Astrocyte (in vitro differentiated cells and primary cell): ENCODE data around the gene ELAVL2. TPM values are rescaled to one million over a fixed set of nuclear protein-coding genes. Genes with fewer than 3 reads are reported as not detected.

ENCODE experiments used
- DNase-seq: peaks from one replicate; pipeline ENCODE4 v3.0.0-alpha.2; 2010; ENCODE audit warnings: low read depth
- FAIRE-seq: peaks from 2 replicates; lab custom pipeline; 2011; peaks lifted over from hg19 to GRCh38; lab: Jason Lieb, UNC
- H2AFZ ChIP-seq: 2 replicates; pipeline ENCODE4 v1.6.0; 2012; ENCODE audit warnings: low read depth, low read length, inconsistent platforms
- H3K27ac ChIP-seq: 2 replicates; pipeline ENCODE4 v1.5.1; 2011; ENCODE audit warnings: low read depth, low read length, inconsistent platforms
- H3K27me3 ChIP-seq: 2 replicates; pipeline ENCODE4 v1.6.0; 2011; ENCODE audit warnings: low read length, inconsistent platforms; ENCODE audit not compliant: insufficient read depth
- H3K36me3 ChIP-seq: 2 replicates; pipeline ENCODE4 v1.5.1; 2011; ENCODE audit warnings: low read length, inconsistent platforms; ENCODE audit not compliant: insufficient read depth
- H3K4me1 ChIP-seq: 2 replicates; pipeline ENCODE4 v1.5.1; 2011; ENCODE audit warnings: low read length, inconsistent platforms; ENCODE audit not compliant: insufficient read depth
- H3K4me2 ChIP-seq: 2 replicates; pipeline ENCODE4 v1.6.0; 2012; ENCODE audit warnings: low read length, inconsistent platforms
- H3K4me3 ChIP-seq: 2 replicates; pipeline ENCODE4 v1.5.1; 2011; ENCODE audit warnings: low read depth, mild to moderate bottlenecking, low read length, inconsistent platforms; ENCODE audit not compliant: insufficient read depth
- H3K79me2 ChIP-seq: 2 replicates; pipeline ENCODE4 v1.6.0; 2012; ENCODE audit warnings: mild to moderate bottlenecking, low read length, inconsistent platforms; ENCODE audit not compliant: insufficient read depth
- H3K9ac ChIP-seq: 2 replicates; pipeline ENCODE4 v1.6.0; 2012; ENCODE audit warnings: mild to moderate bottlenecking, low read length, inconsistent platforms
- H3K9me3 ChIP-seq: 2 replicates; pipeline ENCODE4 v1.5.1; 2012; ENCODE audit warnings: low read depth, mild to moderate bottlenecking, low read length, inconsistent platforms; ENCODE audit not compliant: insufficient read depth
- H4K20me1 ChIP-seq: 2 replicates; pipeline ENCODE4 v1.6.0; 2012; ENCODE audit warnings: low read length, inconsistent platforms; ENCODE audit not compliant: insufficient read depth
- H3K27ac Mint-ChIP-seq: one replicate; pipeline ENCODE4 v1.8.0; 2021; ENCODE audit warnings: mild to moderate bottlenecking, mixed read lengths; ENCODE audit not compliant: unreplicated experiment
- H3K27me3 Mint-ChIP-seq: one replicate; pipeline ENCODE4 v1.8.0; 2021; ENCODE audit warnings: low read depth, mixed read lengths; ENCODE audit not compliant: unreplicated experiment
- H3K36me3 Mint-ChIP-seq: one replicate; pipeline ENCODE4 v1.8.0; 2021; ENCODE audit warnings: low read depth, mixed read lengths; ENCODE audit not compliant: unreplicated experiment
- H3K4me1 Mint-ChIP-seq: one replicate; pipeline ENCODE4 v1.8.0; 2021; ENCODE audit warnings: low read depth, mixed read lengths; ENCODE audit not compliant: unreplicated experiment
- H3K4me3 Mint-ChIP-seq: one replicate; pipeline ENCODE4 v1.8.0; 2021; ENCODE audit warnings: mild to moderate bottlenecking, moderate library complexity, mixed read lengths; ENCODE audit not compliant: unreplicated experiment
- H3K9me3 Mint-ChIP-seq: one replicate; pipeline ENCODE4 v1.8.0; 2021; ENCODE audit warnings: mild to moderate bottlenecking, mixed read lengths; ENCODE audit not compliant: unreplicated experiment
- CTCF ChIP-seq: IDR thresholded peaks from 2 replicates; pipeline ENCODE4 v1.5.1; 2011; ENCODE audit warnings: low read depth, mild to moderate bottlenecking, inconsistent platforms, low read length, moderate library complexity; ENCODE audit not compliant: insufficient read depth
- EZH2 ChIP-seq: IDR thresholded peaks from 2 replicates; pipeline ENCODE4 v1.6.1; 2012; ENCODE audit warnings: mild to moderate bottlenecking, low read length, inconsistent platforms; ENCODE audit not compliant: insufficient read depth
- total RNA-seq: library from RNA; stranded (reverse); gene quantifications from 2 replicates; pipeline ENCODE4 v1.2.1, GENCODE V29; 2021

The ELAVL2 gene
- total RNA-seq, 1 donor from 2014 or later, result 22.2 TPM

GRCh38 chr9:23790351-23791260 lies 35.4 kb downstream of the ELAVL2 start:
- no peak overlapping the region for H3K4me3 ChIP-seq
- H3K27ac ChIP-seq, result no peak overlapping the region
- Mint-ChIP-seq H3K27ac (no peak overlapping the region), H3K4me3 (no peak overlapping the region), H3K9me3 (peaks cover 2% of the 10 kb centered on the region), H3K27me3 (no peaks in the 10 kb centered on the region), H3K4me1 (no peaks in the 10 kb centered on the region), H3K36me3 (no peaks in the 10 kb centered on the region)
- no peaks in the 10 kb centered on the region for H3K79me2 ChIP-seq
- FAIRE-seq (no peak), DNase-seq (no peak)
- no peaks in the 10 kb centered on the region for H3K4me1 ChIP-seq
- no peaks in the 10 kb centered on the region for H4K20me1 ChIP-seq
- H3K9ac ChIP-seq, result no peak overlapping the region
- no peak overlapping the region for H2AFZ ChIP-seq
- H3K27me3 ChIP-seq, result no peaks in the 10 kb centered on the region
- TF ChIP-seq CTCF (no peak), EZH2 (no peak)
- no peaks in the 10 kb centered on the region for H3K9me3 ChIP-seq
- H3K36me3 ChIP-seq, result no peaks in the 10 kb centered on the region
- no peak overlapping the region for H3K4me2 ChIP-seq

GRCh38 chr9:23789529-23790254 lies 36.3 kb downstream of the ELAVL2 start:
- no peaks in the 10 kb centered on the region for H3K4me1 Mint-ChIP-seq
- no peak overlapping the region for H3K4me3 ChIP-seq
- H3K4me1 ChIP-seq, result no peaks in the 10 kb centered on the region
- no peaks in the 10 kb centered on the region for H4K20me1 ChIP-seq
- no peak overlapping the region for H3K27ac Mint-ChIP-seq
- no peaks in the 10 kb centered on the region for H3K79me2 ChIP-seq
- no peaks in the 10 kb centered on the region for H3K27me3 ChIP-seq
- H3K36me3 ChIP-seq, result no peaks in the 10 kb centered on the region
- no peak overlapping the region for H3K27ac ChIP-seq
- H3K9me3 ChIP-seq, result no peaks in the 10 kb centered on the region
- H3K9ac ChIP-seq, result no peak overlapping the region
- no peak for FAIRE-seq
- peaks cover 2% of the 10 kb centered on the region for H3K9me3 Mint-ChIP-seq
- H3K4me2 ChIP-seq, result no peak overlapping the region
- no peak overlapping the region for H2AFZ ChIP-seq
- no peak overlapping the region for H3K4me3 Mint-ChIP-seq
- TF ChIP-seq EZH2 (no peak), CTCF (no peak)
- H3K36me3 Mint-ChIP-seq, result no peaks in the 10 kb centered on the region
- H3K27me3 Mint-ChIP-seq, result no peaks in the 10 kb centered on the region
- no peak for DNase-seq
